Esophagus squamous epithelium (tissue), 4 donors: ENCODE results near the gene SPG21.

Experiments
- CTCF ChIP-seq, 6 experiments: fragments of 450-650 bp in 4 of 6; fragments of 200-600 bp in 2 of 6; sonication (generic) in 2 of 6; IDR thresholded peaks; one replicate each; pipeline ENCODE4 v1.5.1; 2016 to 2019; ENCODE audit warnings: antibody characterized with exemption in 6 of 6, mild to moderate bottlenecking in 4 of 6, moderate library complexity in 4 of 6
- POLR2A ChIP-seq, 4 donors: fragments of 450-650 bp; IDR thresholded peaks; one replicate each; pipeline ENCODE4 v1.6.1; 2017; ENCODE audit warnings: antibody characterized with exemption in 4 of 4, mild to moderate bottlenecking in 4 of 4, moderate library complexity in 3 of 4

- TF ChIP-seq POLR2A (IDR thresholded peaks at IDR 0.05) = no peak
- no peak for TF ChIP-seq CTCF (IDR thresholded peaks at IDR 0.05)
Observed at GRCh38 chr15:64954395-64954794, 35.3 kb downstream of the SPG21 start.
